GM21825 (cell line): ENCODE data around the gene ASPDH.

Source experiments
- ATAC-seq: cut with Tn5 transposase; IDR thresholded peaks from one replicate; pipeline ENCODE4 v1.9.1; 2021; ENCODE audit warnings: mild to moderate bottlenecking, moderate library complexity; ENCODE audit not compliant: unreplicated experiment

Gene ASPDH

DNA sequence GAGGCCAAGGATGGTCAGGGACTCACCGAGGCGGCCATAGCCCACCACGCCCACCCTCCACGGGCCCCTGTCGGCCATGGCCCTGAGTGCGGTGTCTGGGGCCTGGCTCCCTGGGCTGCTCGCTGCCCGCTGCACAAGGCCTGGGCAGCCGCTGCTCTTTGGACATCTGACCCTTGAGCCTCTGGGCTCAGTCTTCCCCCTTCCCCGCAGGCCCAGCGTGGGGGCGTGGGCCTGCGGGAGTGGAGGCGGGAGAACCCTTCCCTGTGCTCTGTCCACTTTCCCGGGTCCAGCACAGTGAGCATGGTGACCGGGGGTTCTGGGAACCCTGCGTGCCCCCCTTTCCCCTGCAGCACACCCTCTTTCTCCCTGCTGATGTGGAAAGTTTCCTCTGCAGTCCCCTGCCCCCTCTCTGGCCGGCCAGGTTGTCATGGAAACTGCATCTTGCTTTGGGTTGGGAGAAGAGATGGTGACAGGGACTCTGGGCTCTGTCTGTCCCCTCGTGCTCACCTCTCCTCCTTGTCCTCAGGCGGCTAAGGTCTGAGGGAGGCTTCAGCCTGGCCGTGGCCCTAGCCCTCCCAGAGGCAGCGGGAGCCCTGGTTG is at the start of gene ASPDH:
Gene ASPDH (minus strand): TSS at position 168 of the 600 bp plus-strand sequence. CDS start 90 bp downstream, at position 78.
- no peak for ATAC-seq

DNA sequence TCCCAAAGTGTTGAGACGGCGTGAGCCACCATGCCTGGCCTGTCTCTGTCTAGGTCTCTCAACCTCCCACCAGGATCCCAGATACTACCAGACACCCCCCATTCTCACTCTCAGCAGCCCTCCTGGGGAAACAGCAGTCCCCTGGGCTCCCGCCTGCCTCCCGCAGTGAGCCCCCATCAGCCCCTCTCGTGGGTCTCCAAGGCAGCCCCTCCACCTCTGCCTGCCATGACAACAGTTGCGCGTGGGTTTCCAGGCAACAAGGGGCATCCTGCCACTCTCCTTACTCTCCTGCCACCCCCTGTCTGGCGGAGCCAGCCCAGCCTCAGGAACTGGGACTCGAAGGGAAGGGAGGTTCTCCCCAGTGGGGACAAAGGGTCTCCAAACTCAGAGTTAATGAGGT is 49.3 kb upstream of the ASPDH start:
- no peak for ATAC-seq

GRCh38 chr19:50562329-50562728 is 48.6 kb upstream of the ASPDH start:
- ATAC-seq, result no peak

DNA sequence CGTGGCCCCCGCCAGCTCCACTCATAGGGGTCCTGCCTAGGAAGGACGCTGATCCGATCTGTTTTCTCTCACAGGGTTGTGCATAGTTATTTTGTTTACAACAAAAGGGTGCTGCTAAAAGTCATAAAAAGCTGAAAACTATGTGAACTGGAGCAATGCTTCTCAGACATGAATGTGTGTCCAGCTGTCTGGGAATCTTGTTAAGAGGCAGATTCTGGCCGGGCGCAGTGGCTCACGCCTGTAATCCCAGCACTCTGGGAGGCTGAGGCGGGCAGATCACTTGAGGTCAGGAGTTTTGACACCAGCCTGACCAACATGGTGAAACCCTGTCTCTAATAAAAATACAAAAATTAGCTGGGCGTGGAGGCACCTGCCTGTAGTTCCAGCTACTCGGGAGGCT is 45.9 kb upstream of the ASPDH start:
- no peak for ATAC-seq

GRCh38 chr19:50558449-50558848 is 44.7 kb upstream of the ASPDH start:
- no peak for ATAC-seq

DNA sequence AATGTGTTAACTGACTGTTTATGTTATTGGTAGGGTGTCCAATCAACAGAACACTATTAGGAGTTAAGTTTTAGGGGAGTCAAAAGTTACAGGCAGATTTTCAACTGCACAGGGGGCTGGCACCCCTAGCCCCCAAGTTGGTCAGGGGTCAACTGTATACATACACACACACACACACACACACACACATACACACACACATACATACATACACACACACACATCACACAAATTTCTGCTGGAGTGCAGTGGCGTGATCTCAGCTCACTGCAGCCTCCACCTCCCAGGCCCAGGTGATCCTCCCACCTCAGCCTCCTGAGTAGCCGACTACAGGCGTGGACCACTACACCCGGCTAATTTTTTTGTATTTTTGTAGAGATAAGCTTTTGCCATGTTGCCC is 44.3 kb upstream of the ASPDH start:
- ATAC-seq, result no peak

- ATAC-seq, result no peak
These were observed 43.4 kb upstream of the ASPDH start for GRCh38 chr19:50557009-50557613.

DNA sequence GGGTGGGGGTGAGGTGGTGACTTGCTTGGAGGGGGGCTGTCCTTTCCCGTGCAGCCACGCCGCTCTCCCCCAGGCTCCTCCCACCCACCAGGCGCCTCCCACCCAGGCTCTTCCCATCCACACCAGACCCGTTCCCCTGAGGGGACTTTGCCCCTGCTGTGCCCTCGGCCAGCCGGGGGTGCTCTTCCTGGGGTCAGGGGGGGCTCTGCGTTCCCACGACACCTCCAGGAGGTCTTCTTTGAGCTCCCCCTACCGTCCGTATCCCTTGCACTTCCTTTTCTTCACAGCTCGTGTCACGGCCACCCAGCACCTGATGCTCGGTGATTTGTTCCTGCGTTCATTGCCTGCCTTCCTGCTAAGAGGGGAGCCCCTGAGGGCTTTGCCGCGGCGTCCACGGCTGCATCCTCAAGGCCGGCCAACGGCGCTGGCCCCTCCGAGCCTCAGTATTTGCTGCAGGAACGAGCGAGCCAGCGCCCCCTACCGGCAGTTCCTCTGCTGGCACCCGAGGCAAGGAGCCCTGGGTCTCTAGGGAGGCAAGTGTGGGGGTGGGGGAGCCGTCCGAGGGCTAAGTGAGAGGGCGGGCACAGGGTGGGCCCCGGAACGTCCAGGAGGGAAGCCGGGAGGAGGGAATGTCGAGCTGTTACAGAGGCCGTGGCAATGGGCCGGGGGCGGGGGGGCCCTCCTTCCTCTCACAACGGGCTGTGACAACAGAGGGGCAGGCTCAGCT is 42.7 kb upstream of the ASPDH start:
- ATAC-seq, result no peak

GRCh38 chr19:50555450-50556281 is 42.0 kb upstream of the ASPDH start:
- no peak for ATAC-seq

GRCh38 chr19:50555033-50555432 is 41.3 kb upstream of the ASPDH start:
- ATAC-seq, result no peak

DNA sequence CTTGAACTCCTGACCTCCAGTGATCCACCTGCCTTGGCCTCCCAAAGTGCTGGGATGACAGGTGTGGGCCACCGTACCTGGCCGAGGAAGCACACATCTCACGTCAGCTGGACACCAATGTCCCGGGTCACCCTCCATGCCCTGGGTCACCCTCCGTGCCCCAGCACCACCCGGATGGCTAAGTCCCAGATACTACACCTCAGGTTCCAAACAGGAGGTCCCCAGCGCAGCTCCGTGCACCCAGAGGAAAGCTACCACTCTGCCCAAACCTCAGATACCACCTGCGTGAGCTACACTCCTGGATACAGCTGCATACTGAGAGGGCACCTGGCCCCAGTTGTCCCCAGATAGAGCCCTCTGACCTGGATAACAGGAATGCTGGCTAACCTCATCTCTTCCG is 40.5 kb upstream of the ASPDH start:
- no peak for ATAC-seq

GRCh38 chr19:50553134-50553703 is 39.5 kb upstream of the ASPDH start:
- no peak for ATAC-seq

GRCh38 chr19:50552540-50552939 is 38.8 kb upstream of the ASPDH start:
- no peak for ATAC-seq

GRCh38 chr19:50551715-50552187 is 38.0 kb upstream of the ASPDH start:
- no peak for ATAC-seq

- ATAC-seq, result no peak
These were observed 37.5 kb upstream of the ASPDH start for GRCh38 chr19:50551034-50551714.

- no peak for ATAC-seq
These were observed 36.9 kb upstream of the ASPDH start for GRCh38 chr19:50550594-50550966.

GRCh38 chr19:50549927-50550593 is 36.3 kb upstream of the ASPDH start:
- no peak for ATAC-seq

GRCh38 chr19:50549059-50549926 is 35.6 kb upstream of the ASPDH start:
- no peak for ATAC-seq
